ENCODE data around the gene VWC2L.

VWC2L gene

DNA sequence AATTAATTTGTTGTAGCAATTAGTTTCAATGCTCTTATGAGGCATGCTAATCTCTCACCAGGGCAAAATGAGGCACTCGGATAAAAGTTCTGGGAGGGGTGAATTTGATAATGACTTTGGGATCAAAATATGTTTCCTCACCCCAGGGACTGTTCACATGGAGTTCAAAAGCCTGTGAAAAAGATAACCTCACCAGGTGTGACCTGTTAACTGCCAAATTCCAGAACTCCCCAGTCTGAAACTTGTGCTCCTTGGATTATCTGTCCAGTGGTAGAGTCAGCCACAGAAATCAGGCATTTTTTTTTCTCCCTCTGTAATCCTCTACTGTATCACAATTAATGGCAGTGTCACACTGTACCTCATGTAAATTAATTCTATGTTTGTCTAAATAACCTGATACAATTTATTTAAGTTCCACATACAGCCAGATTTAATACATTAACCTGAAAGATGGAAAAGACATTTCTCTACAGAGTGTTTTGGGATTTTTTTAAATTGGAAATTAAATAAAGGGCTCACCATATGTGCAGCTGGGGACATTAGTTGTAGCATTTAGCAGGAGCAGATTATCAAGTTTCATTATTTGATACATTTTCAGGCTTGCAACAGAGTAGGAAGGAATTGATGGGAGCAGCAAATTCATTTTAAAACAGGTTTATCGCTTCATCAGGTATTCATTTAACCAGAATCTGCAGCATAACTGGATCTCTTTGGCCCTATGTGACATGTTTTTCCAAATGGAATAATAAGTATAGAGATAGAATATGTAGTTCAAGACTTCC, 191.2 kb downstream of the VWC2L start:
- DNase-seq: no peak

DNA sequence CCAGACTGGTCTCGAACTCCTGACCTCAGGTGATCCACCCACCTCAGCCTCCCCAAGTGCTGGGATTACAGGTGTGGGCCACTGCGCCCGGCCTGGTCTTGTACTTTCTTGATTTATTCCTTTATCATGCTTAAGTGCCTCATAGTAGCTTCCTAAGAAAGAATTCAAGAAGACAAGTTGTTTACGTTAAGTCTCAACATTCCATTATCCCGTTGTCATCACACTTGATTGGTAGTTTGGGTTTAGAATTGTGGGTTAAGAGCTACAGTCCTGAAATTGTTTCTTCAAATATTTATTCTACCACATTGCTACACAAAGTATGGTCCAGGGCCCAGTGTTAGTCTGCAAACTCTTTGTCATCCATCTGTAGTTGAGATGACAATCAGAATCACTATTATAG, 194.0 kb downstream of the VWC2L start:
- DNase-seq: no peak

DNA sequence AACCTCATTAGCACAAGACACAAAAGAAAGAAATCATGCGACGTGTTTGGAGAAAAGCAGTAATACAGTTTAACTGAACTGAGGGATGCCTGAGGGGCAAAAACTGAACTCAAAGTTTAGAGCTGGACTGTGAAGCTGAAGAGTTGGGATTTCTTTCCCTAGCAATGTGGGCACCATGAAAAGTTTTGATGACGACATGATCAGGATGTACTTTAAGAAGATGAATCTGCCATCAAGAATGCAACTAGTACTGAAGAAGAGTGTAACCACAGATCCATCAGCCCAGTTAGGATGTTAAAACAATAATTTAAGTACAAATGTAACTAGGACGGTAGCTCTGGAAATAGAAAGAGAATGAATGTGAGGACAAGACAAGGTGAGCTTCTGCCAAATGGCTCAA, 196.2 kb downstream of the VWC2L start:
- DNase-seq: no peak

DNA sequence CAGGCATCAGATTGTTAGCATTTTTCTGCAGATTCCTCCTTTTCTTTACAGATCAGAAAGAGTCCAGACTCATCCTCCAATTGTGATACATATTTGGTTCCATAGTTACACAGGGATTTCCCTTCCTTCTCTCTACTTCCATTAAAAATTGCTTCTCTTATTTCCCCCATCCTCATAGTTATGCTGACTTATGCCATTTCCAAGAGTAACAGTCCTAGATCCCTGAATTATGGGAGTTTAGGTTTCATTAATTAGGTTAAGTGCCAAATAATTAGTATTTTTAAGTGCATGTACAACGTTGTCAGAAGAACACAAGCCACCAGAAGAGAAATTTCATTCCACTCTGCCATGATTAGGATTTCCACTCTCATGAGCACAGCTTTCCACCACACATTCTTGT, 200.2 kb downstream of the VWC2L start:
- DNase-seq: no peak

GRCh38 chr2:214624166-214624760, 213.4 kb downstream of the VWC2L start:
- DNase-seq: no peak

- no peak for DNase-seq
Observed at GRCh38 chr2:214628091-214628490, 217.2 kb downstream of the VWC2L start.

All from NCI-H1436 (cell line).